CD4-positive, alpha-beta T cell treated with Interleukin-15 for 1 hour (primary cell): ENCODE results near the gene VWCE.
"Not testable (repeated sequence)": the region's sequence is repeated elsewhere in the genome, so short reads cannot be mapped to it uniquely, and the experiment has no call there.

Experiments used
- DNase-seq: peaks from one replicate; pipeline ENCODE4 v3.0.0-alpha.2; 2020

The VWCE gene

DNA sequence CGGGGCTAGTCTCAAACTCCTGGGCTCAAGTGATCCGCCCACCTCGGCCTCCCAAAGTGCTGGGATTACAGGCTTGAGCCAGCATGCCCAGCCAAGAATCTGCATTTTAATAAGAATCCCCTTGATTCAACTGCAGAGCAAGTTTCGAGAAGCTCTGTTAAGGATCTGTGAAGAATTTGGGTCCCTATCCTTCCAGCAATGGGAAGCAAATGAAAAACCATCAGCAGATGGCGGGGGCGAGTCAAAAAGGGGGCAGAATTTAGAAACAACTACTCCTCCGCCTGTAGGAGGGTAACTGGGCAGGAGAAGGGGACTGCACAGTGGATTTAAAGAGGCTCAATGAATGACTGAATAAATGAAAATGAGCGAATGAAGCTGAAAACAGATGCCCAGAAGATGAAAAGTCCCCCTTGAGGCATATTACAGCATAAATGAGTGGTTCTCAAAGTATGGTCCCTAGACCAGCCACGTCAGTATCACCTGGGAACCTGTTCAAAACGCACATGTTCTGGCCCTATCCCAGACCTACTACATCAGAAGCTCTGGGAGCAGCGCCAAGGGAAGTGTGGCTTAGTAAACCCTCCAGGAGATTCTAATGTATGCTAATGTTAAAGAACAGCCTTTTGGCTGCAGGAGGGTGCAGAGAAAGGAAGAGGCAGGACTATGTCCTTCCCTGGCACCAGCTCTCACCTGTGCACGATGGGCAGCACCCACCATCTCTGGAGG is 15.0 kb downstream of the VWCE start:
- DNase-seq = no peak

DNA sequence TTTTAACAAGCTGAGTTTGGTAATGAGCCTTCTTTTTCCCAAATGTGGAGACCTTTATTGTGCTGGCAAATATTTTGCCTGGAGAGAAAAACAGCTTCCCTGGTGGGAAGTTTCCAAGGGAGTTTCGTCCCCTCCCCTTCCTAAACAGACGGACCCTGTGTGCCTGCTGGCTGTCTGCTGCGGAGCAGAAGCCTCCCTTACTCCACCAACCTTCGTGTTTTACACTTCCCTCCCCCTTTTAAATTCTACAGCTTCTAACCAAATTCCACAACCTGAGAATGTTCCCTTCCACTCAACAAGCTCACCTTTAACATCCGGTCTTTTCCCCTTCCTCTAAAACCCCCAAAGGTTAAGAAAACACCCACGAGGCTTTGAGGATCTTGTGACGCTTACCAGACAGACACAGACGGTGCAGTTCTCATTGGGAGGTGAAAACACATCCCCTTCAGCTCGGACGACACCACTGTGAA is 17.1 kb downstream of the VWCE start:
- no peak for DNase-seq

GRCh38 chr11:61277186-61278000 is 17.7 kb downstream of the VWCE start:
- DNase-seq = no peak

GRCh38 chr11:61275191-61275590 is 19.9 kb downstream of the VWCE start:
- no peak for DNase-seq

GRCh38 chr11:61274084-61274483 is 21.0 kb downstream of the VWCE start:
- DNase-seq = no peak

DNA sequence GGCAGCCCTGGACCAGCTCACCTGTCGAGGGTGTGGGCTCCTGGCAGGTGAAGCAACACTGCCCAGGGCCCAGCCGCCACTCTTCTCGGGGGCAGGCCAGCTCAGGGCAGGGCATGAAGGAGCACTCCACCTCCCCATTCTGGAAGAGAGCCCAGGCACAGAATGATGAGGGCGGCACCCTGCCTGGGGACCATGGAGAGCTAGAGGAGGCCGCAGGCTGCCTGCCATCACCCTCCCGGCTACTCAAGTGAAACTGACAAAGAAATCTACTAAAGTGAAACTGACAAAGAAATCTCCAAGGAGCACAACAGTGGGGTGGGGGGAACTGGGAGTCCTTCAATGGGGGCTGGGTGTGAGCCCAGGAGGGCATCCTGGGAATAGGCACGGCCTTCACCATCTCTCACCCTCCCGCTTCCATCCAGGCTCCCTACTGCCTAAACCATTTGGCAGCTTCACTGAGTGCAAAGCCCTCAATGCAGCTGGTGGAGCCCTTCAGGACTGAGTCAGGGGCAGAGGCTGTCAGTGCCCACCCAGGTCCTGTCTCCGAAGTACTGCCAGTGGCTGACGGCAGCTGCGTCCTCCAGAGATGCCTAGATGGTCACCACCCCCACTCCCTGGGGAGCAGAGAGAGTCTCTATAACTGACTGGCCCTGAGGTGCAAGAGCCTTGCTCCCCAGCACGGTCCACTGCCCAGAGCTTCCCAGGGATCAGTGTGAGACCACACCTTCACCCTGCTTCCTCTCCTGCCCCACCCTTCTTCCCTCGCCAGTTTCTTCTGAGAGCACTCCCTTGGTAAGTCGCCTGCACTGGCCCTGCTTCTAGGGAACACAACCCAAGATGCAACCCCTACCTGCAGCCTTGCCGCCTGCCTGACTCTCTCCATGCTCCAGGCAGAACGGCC is 21.7 kb downstream of the VWCE start:
- DNase-seq = no peak

DNA sequence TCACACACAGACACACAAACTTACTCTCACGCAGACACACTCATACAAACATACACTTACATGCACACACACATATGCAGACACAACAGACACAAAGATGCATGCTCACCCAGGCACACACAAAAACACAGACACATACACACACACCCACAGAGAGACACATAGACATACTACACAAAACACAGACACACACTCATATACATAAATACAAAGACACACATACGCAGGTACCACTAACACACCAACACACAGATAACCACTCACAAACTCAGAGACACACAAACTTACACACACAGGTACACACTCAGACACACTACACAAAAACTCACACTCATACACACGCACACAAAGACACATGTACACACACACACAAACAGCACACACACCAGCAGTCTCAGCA is 22.4 kb downstream of the VWCE start:
- no peak for DNase-seq

GRCh38 chr11:61270354-61271076 is 24.6 kb downstream of the VWCE start:
- no peak for DNase-seq

DNA sequence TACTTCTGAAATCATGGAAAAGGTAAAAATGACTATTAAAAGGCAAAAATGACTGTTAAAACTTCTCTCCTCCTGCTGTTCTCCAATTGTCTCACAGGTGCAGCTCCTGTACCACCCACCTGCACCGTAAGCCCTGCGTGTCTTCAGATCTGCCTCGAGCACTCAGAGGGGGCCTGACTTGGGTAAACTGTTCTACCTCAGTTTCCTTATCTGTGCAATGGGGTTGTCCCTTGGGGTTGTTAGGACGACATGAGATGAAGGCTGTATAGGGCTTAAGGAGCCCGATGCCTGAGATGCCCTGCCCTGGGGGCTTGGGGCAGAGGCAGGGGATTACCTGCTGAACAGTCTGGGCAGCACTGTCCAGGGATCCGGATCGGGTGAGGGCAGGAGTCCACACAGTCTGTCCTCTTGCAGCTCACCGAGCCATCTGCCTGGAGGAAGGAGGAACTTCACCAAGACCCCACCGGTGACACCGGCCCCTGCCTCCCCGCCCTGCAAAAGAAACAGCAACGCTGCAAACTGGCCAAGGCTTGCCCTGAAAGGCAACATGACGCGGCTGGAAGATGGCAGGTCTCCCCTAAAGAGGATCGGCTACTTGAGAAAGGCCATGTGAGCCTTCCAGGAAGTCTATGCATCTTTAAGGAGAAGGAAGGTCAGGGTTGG is 26.4 kb downstream of the VWCE start:
- DNase-seq = no peak

DNA sequence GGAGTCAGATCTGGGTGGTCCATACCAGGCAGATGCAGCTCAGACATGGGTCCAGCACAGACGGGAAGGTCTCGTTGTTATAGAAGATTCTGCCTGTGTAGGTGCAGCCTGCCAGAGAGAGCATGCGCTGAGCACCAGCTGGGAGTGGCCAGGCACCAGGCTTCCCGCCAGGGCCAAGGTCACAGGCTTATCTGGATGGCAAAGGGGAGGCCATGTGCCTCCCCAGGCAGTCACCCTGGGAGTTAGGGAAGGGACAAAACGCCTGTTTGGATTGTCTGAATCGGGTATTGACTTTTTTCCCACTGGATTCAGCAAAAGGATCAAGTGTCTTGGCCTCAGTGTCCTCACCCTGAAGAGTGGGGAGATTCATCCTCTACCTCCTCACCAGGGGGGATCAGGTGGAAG is 27.7 kb downstream of the VWCE start:
- no peak for DNase-seq

- DNase-seq = no peak
Measured at GRCh38 chr11:61266602-61267001, 28.5 kb downstream of the VWCE start.

- no peak for DNase-seq
Measured at GRCh38 chr11:61265357-61265756, 29.8 kb downstream of the VWCE start.

DNA sequence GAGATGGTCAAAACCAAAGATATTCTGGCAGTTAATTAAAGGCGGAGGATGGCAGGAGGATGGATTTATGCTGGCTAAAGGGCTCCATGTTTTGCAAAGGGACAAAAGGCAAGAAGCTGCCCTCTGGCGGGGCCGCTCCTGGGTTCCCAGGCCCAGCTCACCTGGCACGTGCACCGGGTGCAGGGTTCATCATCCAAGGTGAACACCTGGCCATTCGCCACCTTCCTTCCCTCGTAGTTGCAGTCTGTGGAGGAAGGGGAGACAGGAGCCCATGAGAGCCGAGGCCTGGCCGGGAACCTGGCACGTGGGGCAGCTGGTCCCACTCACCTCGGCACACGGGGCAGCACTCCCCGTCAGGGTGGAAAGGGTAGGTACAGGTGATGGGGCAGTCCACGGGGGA is 30.3 kb downstream of the VWCE start:
- DNase-seq = no peak

GRCh38 chr11:61264371-61264770 is 30.7 kb downstream of the VWCE start:
- no peak for DNase-seq

GRCh38 chr11:61259363-61259762 is 35.8 kb downstream of the VWCE start:
- DNase-seq = no peak

- no peak for DNase-seq
Measured at GRCh38 chr11:61258546-61258945, 36.6 kb downstream of the VWCE start.

GRCh38 chr11:61256710-61257482 is 38.2 kb downstream of the VWCE start:
- peak; percentile 20 for DNase-seq

GRCh38 chr11:61254403-61255025 is 40.6 kb downstream of the VWCE start:
- peak; percentile 60 for DNase-seq

DNA sequence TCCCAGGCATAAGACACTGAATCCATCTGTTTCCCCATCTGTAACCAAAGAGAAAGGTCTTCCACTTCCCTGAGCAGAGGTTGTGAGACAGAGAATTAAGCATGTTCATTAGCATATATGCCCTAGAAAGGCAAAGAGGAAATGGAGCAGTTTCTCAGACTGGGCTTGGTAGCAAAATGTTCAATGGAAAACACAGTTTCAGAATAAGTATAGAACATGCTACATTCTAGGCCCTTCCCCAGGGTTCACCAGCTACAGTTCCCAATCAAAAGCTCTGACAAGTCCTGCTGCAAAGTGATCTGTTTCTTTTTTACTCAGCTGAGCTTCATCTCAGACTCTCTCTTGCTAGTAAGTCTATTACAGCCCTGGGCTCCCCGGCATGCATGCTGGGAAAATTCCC is 42.8 kb downstream of the VWCE start:
- DNase-seq = not testable (repeated sequence)
